ENCODE data around the gene KIF3B.

GRCh38 chr20:32282461-32282860 lies 5.0 kb downstream of the KIF3B start:
- TF ChIP-seq POLR2A (IDR thresholded peaks at IDR 0.05; ENCODE audit: low read length) = no peak
- TF ChIP-seq GATA1 (IDR thresholded peaks at IDR 0.05; ENCODE audit: low read depth, low read length) = no peak
